HUDEP-2 (cell line): ENCODE results near the gene TJP1.
"Not testable (repeated sequence)": the region's sequence is repeated elsewhere in the genome, so short reads cannot be mapped to it uniquely, and the experiment has no call there.

ENCODE experiments used
- DNase-seq, 76 experiments: peaks; one replicate each; lab custom pipeline; 2025; ENCODE audit not compliant: unreplicated experiment in 76 of 76; lab: John Stamatoyannopoulos, UW

The TJP1 gene

DNA sequence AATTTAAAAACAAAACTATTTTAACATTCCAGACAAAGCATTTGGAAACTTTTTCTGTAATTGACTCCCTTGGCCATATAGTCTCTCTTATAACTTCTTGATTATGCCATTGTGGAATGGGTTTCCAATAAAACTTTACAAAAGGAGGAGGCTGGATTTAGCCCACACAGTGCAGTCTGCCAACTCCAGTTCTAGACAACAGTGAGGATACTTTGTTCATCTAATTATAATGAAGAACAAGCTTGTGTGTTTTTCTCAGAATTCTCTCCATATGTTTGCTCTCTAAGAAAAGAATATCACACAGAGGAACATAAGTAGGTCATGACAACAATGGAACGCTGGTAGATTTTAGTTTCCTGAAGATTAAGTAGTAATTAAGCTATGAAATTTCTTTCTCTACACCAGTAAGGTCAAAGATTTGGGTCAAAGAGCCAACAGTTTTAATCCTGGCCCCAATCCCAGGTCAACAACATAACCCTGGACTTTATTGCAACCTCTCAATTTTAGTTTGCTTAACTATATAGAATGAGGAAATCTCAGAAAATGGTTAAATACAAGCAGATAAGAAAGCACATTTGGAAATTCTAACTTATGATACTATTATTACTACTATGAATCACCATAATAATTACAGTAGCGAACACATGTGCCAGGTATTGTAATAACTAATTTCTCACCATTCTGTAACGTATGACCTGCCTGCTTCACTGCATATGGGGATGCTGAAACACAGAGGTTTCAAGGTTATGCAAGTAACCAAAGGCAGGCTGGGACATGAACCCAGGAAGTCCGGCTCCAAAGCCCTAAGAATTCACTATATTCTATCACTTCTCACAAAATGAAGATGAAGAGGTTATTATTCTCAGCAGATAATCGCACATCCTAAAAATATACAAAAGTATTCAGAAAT is 65.7 kb downstream of the TJP1 start:
- no peak for DNase-seq

DNA sequence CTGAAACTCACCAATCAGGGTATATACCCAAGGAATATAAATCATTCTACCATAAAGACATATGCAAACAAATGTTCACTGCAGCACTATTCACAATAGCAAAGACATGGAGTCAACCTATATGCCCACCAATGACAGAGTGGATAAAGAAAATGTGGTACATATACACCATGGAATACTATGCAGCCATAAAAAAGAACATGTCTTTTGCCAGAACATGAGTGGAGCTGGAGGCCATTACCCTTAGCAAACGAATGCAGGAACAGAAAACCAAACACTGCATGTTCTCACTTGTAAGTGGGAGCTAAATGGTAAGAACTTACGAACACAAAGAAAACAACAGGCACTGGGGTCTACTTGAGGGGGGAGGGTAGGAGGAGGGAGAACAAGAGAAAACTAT is 68.3 kb downstream of the TJP1 start:
- not testable (repeated sequence) for DNase-seq

- DNase-seq, result no peak
Observed at GRCh38 chr15:29753506-29753905, 68.8 kb downstream of the TJP1 start.

- no peak for DNase-seq
Observed at GRCh38 chr15:29750754-29751153, 71.5 kb downstream of the TJP1 start.

GRCh38 chr15:29749365-29750086 is 72.7 kb downstream of the TJP1 start:
- DNase-seq, result no peak

- peak in 1 of 76 experiments; percentile 11 for DNase-seq
Observed at GRCh38 chr15:29747837-29748417, 74.3 kb downstream of the TJP1 start.

DNA sequence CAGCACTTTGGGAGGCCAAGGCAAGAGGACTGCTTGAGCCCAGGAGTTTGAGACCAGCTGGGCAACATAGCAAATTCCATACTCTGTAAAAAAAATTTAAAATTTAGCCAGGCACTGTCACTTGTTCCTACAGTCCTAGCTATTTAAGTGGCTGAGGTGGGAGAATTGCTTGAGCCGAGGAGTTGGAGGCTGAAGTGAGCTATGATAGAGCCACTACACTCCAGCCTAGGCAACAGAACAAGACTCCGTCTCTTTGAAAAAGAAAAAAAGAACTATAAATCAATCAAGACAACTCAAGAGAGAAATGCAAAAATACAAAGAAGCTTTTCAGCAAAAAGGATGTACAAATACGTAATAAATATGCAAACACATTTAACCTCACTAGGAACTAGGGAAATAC is 78.8 kb downstream of the TJP1 start:
- DNase-seq, result no peak

DNA sequence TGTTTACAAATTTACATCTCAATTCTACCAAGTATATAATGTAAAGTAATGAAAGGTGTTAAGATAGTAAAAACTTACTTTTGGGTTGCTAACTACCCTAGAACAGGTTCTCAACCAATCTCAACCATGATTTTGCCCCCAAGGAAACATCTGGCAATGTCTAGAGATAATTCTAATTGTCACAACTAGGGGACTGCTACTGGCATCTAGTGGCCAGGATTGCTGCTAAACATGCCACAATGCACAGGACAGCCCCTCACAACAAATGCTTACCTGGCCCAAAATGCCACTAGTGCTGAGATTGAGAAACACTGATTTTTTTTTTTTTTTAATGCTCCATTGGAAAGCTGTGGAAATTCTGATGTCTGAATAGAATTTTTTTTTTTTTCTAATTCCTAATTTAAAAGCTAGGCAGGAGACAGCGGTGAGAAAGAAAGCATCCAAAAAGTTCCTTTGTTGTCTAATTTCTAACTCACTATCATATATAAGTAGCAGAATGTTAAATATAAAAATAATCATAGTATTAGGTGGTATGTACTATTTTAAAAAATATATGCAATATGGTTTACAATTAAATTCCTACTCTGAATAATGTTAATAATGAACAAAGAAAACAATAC is 81.5 kb downstream of the TJP1 start:
- DNase-seq, result peak in 5 of 76 experiments; percentile 4 to 9 (median 7)

- DNase-seq, result no peak
Observed at GRCh38 chr15:29736744-29737020, 85.6 kb downstream of the TJP1 start.

GRCh38 chr15:29736012-29736743 is 86.1 kb downstream of the TJP1 start:
- DNase-seq, result no peak

DNA sequence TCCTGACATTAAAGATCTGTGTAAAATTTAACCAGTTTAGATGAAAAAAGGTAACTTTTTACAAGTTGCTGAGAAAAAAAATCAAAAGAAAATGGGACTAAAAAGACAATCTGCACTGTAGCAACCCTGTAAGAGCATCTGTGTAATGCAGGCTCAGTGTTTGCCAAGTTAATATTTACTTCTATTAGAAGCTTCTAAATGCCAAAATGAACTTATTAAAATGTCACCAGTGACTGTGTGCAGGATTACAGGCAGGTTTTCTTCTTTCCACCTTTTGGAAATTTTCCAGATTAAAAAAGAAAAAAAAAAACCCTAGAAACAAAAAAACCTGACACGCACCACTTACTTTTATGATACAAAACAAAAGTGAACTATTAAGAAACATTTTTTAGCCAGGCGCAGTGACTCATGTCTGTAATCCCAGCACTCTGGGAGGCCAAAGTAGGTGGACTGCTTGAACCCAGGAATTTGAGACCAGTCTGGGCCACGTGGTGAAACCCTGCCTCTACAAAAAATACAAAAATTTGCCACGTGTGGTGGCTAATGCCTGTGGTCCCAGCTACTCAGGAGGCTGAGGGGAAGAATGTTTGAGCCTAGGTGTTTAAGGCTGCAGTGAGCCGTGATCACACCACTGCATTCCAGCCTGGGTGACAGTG is 87.2 kb downstream of the TJP1 start:
- DNase-seq, result no peak

GRCh38 chr15:29731865-29732264 is 90.4 kb downstream of the TJP1 start:
- DNase-seq, result no peak

DNA sequence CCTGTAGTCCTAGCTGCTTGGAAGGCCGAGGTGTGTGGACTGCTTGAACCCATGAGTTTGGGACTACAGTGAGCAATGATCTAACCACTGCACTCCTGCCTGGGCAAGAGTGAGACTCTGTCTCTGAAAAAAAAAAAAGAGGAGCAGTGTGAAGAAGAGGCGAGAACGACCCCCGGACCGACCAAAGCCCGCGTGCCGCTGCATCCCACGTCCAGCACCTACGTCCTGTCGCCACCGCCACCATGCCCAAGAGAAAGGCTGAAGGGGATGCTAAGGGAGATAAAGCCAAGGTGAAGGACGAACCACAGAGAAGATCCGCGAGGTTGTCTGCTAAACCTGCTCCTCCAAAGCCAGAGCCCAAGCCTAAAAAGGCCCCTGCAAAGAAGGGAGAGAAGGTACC is 91.8 kb downstream of the TJP1 start:
- not testable (repeated sequence) for DNase-seq

GRCh38 chr15:29728418-29728817 is 93.8 kb downstream of the TJP1 start:
- DNase-seq, result no peak

- DNase-seq, result no peak
Observed at GRCh38 chr15:29727871-29728270, 94.4 kb downstream of the TJP1 start.

GRCh38 chr15:29726553-29726952 is 95.7 kb downstream of the TJP1 start:
- no peak for DNase-seq

GRCh38 chr15:29724026-29724425 is 98.2 kb downstream of the TJP1 start:
- DNase-seq, result no peak

GRCh38 chr15:29713784-29714183 is 108.5 kb downstream of the TJP1 start:
- DNase-seq, result no peak

DNA sequence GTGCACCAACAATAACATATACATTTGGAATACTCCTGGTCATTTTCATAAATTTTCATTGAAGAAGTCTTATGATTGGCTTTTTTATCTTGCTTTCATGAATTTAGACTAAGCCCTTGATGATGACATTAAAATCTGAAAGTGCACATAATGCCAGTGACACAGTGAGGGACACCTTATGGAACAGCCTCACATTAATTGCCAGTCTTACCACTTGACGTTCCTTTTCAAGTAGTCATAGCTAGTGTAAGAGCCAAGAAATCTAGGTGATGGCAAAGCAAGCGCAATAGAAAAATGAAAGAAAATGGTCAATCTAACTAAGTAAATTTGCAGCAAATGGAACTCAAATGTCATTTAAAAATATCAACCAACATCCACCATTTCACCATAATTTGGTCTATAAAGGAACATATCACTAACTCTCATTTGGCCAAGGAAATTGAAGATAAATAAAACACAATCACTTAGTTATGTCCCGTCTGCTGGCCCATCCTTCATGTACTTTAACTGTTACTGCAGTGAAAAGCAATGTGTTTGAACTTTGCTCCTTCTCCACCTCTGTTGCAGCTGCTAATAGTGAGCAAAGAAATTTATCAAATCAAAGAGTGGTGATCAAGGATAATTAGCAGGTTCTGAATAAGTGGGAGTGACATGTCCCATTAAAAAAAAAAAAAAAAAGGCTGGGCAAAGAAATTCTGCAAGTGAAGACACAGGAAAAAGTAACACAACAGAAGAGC is 110.0 kb downstream of the TJP1 start:
- no peak for DNase-seq
